GM12878 (cell line): ENCODE measurements around the gene WDR75. TPM values are rescaled to one million over a fixed set of nuclear protein-coding genes. Genes with fewer than 3 reads are reported as not detected.

Source experiments
- ATAC-seq: fragments of 200-7000 bp; cut with Tn5 transposase; 3 replicates; pipeline ENCODE4 v1.9.1; 2020; ENCODE audit warnings: mild to moderate bottlenecking, moderate library complexity
- BruUV-seq: library from RNA; stranded (reverse); fragments of 400-500 nt; replicated peaks from 2 replicates; lab custom pipeline; 2021; lab: Mats Ljungman, UMichigan
- CTCF ChIA-PET: fragments of 300-600 bp; sonication (Branson Sonifier 250); formaldehyde crosslinking; extraction: SDS; loops from one replicate; lab custom pipeline; 2021; ENCODE audit warnings: inconsistent platforms; lab: Yijun Ruan, JAX
- POLR2A ChIA-PET: fragments of 350-600 bp; formaldehyde crosslinking; extraction: SDS; loops from one replicate; lab custom pipeline; 2021; ENCODE audit warnings: inconsistent platforms; lab: Charles Lee
- RAD21 ChIA-PET: fragments of 300-600 bp; sonication (Branson Sonifier 250); formaldehyde crosslinking; loops from one replicate; lab custom pipeline; 2023; ENCODE audit warnings: antibody characterized with exemption; ENCODE audit not compliant: unreplicated experiment; lab: Charles Lee
- SMC1A ChIA-PET: fragments of 300-600 bp; sonication (Branson Sonifier 250); formaldehyde crosslinking; loops from one replicate; lab custom pipeline; 2023; ENCODE audit not compliant: unreplicated experiment, uncharacterized antibody; lab: Charles Lee
- DNase-seq: peaks from one replicate; pipeline ENCODE4 v3.0.0-alpha.2; 2011; ENCODE audit warnings: low read depth, low spot score
- FAIRE-seq: peaks from 3 replicates; lab custom pipeline; 2011; peaks lifted over from hg19 to GRCh38; lab: Jason Lieb, UNC
- H2AFZ ChIP-seq: 2 replicates; pipeline ENCODE4 v1.6.0; 2011; ENCODE audit warnings: low read depth, low read length, control low read depth; ENCODE audit not compliant: control insufficient read depth
- H3K27ac ChIP-seq: 2 replicates; pipeline ENCODE4 v1.5.1; 2011; ENCODE audit warnings: control low read depth; ENCODE audit not compliant: control insufficient read depth, insufficient read depth
- H3K27me3 ChIP-seq, 2 experiments: replicated peaks in 1 of 2; 2 replicates each; pipeline versions ENCODE4 v1.6.0 to v1.6.1; 2011; ENCODE audit warnings: low read length in 1 of 2; ENCODE audit not compliant: control insufficient read depth in 2 of 2, insufficient read depth in 2 of 2
- H3K36me3 ChIP-seq, 2 experiments: 2 replicates each; pipeline ENCODE4 v1.5.1; 2011; ENCODE audit warnings: low read length in 1 of 2; ENCODE audit not compliant: control insufficient read depth in 2 of 2, insufficient read depth in 2 of 2
- H3K4me1 ChIP-seq: 2 replicates; pipeline ENCODE4 v1.6.1; 2011; ENCODE audit warnings: mild to moderate bottlenecking, low read length, moderate library complexity, mixed read lengths; ENCODE audit not compliant: control insufficient read depth, insufficient read depth
- H3K4me2 ChIP-seq: 2 replicates; pipeline ENCODE4 v1.6.0; 2011; ENCODE audit warnings: control low read depth; ENCODE audit not compliant: control insufficient read depth, insufficient read depth
- H3K4me3 ChIP-seq: fragments of 200-600 bp; sonication (generic); 2 replicates; pipeline ENCODE4 v1.5.1; 2016
- H3K79me2 ChIP-seq: 2 replicates; pipeline ENCODE4 v1.6.0; 2011; ENCODE audit warnings: low read length; ENCODE audit not compliant: control insufficient read depth, insufficient read depth
- H3K9ac ChIP-seq: 2 replicates; pipeline ENCODE4 v1.8.0; 2011; ENCODE audit warnings: low read length, control low read depth, mixed read lengths; ENCODE audit not compliant: control insufficient read depth, insufficient read depth
- H3K9me3 ChIP-seq: replicated peaks from 3 replicates; pipeline ENCODE4 v1.5.1; 2011; ENCODE audit warnings: mild to moderate bottlenecking, low read length; ENCODE audit not compliant: control insufficient read depth, insufficient read depth
- H4K20me1 ChIP-seq: 2 replicates; pipeline ENCODE4 v1.6.0; 2011; ENCODE audit not compliant: control insufficient read depth, insufficient read depth
- ASH2L ChIP-seq: fragments of 300-600, 200-600 bp; sonication (generic); IDR thresholded peaks from 2 replicates; pipeline ENCODE4 v1.6.1; 2017; ENCODE audit warnings: low read depth, mild to moderate bottlenecking, borderline replicate concordance
- CEBPB ChIP-seq, 2 experiments: fragments of 150-350 bp in 1 of 2; IDR thresholded peaks; 2 replicates each; pipeline ENCODE4 v1.6.1; 2012 to 2014; ENCODE audit warnings: low read depth in 2 of 2, low read length in 2 of 2, borderline replicate concordance in 1 of 2, inconsistent platforms in 1 of 2
- CREM ChIP-seq: IDR thresholded peaks from 2 replicates; pipeline ENCODE4 v1.6.1; 2014; ENCODE audit warnings: antibody characterized with exemption, low read depth
- MTA2 ChIP-seq: fragments of 450-650 bp; IDR thresholded peaks from 2 replicates; pipeline ENCODE4 v1.6.1; 2016; ENCODE audit warnings: low read depth, mild to moderate bottlenecking, moderate library complexity
- RCOR1 ChIP-seq: conservative IDR thresholded peaks from 2 replicates; pipeline ENCODE4 v1.6.1; 2012; ENCODE audit warnings: low read depth, low read length, improper control_type of control experiment
- SPI1 ChIP-seq: IDR thresholded peaks from 2 replicates; pipeline ENCODE4 v1.6.1; 2011; ENCODE audit warnings: low read depth, mild to moderate bottlenecking, low read length, moderate library complexity, borderline replicate concordance; ENCODE audit not compliant: insufficient read depth
- WGBS: methylation state at CpG from one replicate; pipeline ENCODE4 v1.1.6; 2016; ENCODE audit warnings: low lambda C conversion rate; ENCODE audit not compliant: insufficient replicate concordance, insufficient coverage; ENCODE audit errors: missing lambda C conversion rate; 5-methylcytosine and 5-hydroxymethylcytosine counted together
- in situ Hi-C: fragments of 300-500 bp; cut with MboI; formaldehyde crosslinking; loops from 9 replicates; pipeline ENCODE4 v1.14.3; 2018; ENCODE audit warnings: mixed read lengths
- intact Hi-C: fragments of 100-400 bp; cut with micrococcal nuclease; formaldehyde crosslinking; loops from one replicate; pipeline ENCODE4 v1.14.2; 2022; ENCODE audit not compliant: unreplicated experiment
- polyA plus RNA-seq, 11 experiments: library from polyadenylated mRNA; depleted of rRNA in 4 of 11; unstranded in 6 of 11; stranded (reverse) in 5 of 11; fragments of >200 nt; fragmentation: Nextera tagmentation in 4 of 11; fragmentation: Illumina TruSeq in 1 of 11; extraction: Ambion mirVana in 4 of 11; extraction: Trizol in 1 of 11; gene quantifications; 1 replicate in 1 of 11; 2 replicates in 10 of 11; pipeline versions ENCODE4 v1.2.1 to v1.2.3, GENCODE V29; 2011 to 2016; ENCODE audit warnings: inconsistent platforms in 2 of 11, missing spikeins in 2 of 11, low read depth in 1 of 11
- total RNA-seq, 4 experiments: library from RNA; depleted of rRNA in 3 of 4; stranded (reverse); fragments of >200 nt in 3 of 4; fragmentation: Illumina TruSeq in 1 of 4; extraction: Trizol in 1 of 4; gene quantifications; 2 replicates each; pipeline versions ENCODE4 v1.2.1 to v1.2.3, GENCODE V29; 2013 to 2021
- TF ChIP-seq, protein P1 (sequence below): IDR thresholded peaks from 2 replicates; pipeline ENCODE4 v1.6.1; 2011; ENCODE audit warnings: mild to moderate bottlenecking, low read depth, low read length, moderate library complexity; ENCODE audit not compliant: insufficient replicate concordance

The WDR75 gene
- total and polyA plus RNA-seq, 10 of the 15 experiments (the other 5 are each of a cell fraction or from before 2014, with no cell fraction given) = 53.1 to 98.5 (median 71.5) TPM

- Histone ChIP-seq H3K36me3 (peaks cover 2 to 22% of the 10 kb centered on the region in 2 experiments; a peak in 3 of 4 replicates), H3K4me3 (no peak overlapping the region), H3K27ac (no peak overlapping the region), H3K9me3 (no peaks in the 10 kb centered on the region), H3K9ac (no peak overlapping the region), H3K4me1 (no peaks in the 10 kb centered on the region), H3K4me2 (no peak overlapping the region), H4K20me1 (no peaks in the 10 kb centered on the region), H3K27me3 (no peaks in the 10 kb centered on the region), H2AFZ (no peak overlapping the region), H3K79me2 (no peaks in the 10 kb centered on the region)
- ChIA-PET POLR2A (interaction anchor here (1.3 kb wide), 1 partner anchor 13 kb away, joined by 3 read pairs; the partner anchor contains the start of gene WDR75), CTCF (interaction anchor here (1.4 kb wide), 1 partner anchor 10 kb away, joined by 3 read pairs; no protein-coding TSS in a partner anchor), RAD21 (no interaction called here), SMC1A (interaction anchor here (0.6 to 0.9 kb wide), 3 partner anchors 10 to 190 kb away, joined by 3 read pairs; no protein-coding TSS in a partner anchor)
- TF ChIP-seq CREM = no peak
- WGBS = 95% methylated on average over 2 of the region's 2 CpGs
- no peak for ATAC-seq
- no peak for DNase-seq
- no TSS peak for BruUV-seq
- intact Hi-C loops (no loop called here), in situ Hi-C loops (no loop called here)
- no peak for FAIRE-seq
Observed at GRCh38 chr2:189454009-189454408, 12.7 kb downstream of the WDR75 start.

DNA sequence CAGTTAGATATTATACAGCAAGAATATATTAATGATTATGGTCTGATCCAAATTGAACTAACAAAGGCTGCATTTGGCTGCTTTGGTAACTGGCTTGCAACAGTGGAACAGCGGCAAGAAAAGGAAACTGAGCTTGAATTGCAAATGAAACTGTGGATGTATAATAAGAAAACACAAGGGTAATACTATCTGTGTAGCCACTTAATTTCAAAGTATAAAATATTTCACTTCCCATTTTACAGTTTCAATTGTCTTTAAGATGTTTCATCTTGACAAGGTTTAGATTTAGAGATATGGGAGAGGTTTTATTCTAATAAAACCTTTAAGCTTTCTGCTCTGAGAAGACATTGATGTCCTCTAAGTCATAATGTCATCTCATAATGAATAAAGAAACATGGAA is 23.8 kb downstream of the WDR75 start:
- peak overlapping the region; percentile 12; the same call in 1 of the 2 replicates for H3K4me2 ChIP-seq

More for the DNA sequence above, 23.8 kb downstream of the WDR75 start:
- Histone ChIP-seq H3K4me1 (peaks cover 12% of the 10 kb centered on the region; the same call in 1 of the 2 replicates), H3K9ac (no peak overlapping the region), H3K36me3 (peaks cover 0 to 38% of the 10 kb centered on the region in 2 experiments), H3K27ac (no peak overlapping the region), H3K27me3 (no peaks in the 10 kb centered on the region), H3K9me3 (no peaks in the 10 kb centered on the region), H3K79me2 (no peaks in the 10 kb centered on the region), H2AFZ (no peak overlapping the region), H3K4me3 (no peak overlapping the region), H4K20me1 (no peaks in the 10 kb centered on the region)
- FAIRE-seq = no peak
- peak; percentile 64 for ATAC-seq
- ChIA-PET RAD21 (no interaction called here), CTCF (no interaction called here), SMC1A (interaction anchor here (0.8 to 1.4 kb wide), 6 partner anchors 9 to 164 kb away, joined by 3 to 4 read pairs (median 3); no protein-coding TSS in a partner anchor), POLR2A (interaction anchor here (2.0 kb wide), 1 partner anchor 26 kb away, joined by 4 read pairs; no protein-coding TSS in a partner anchor)
- in situ Hi-C loops (no loop called here), intact Hi-C loops (loop anchor here (2.0 to 5.0 kb wide), 2 partner anchors 14 to 167 kb away; no protein-coding TSS in a partner anchor)
- 59% methylated on average over 1 of the region's 1 CpG for WGBS
- no TSS peak for BruUV-seq
- DNase-seq = no peak
- TF ChIP-seq RCOR1 (no peak), ASH2L (no peak), SPI1 (peak; percentile 60; the same call in 1 of the 2 replicates), CEBPB (IDR thresholded peaks at IDR 0.05; ENCODE audit: borderline replicate concordance in 1 of 2, low read depth in 2 of 2, low read length in 2 of 2) (no peak), MTA2 (peak; percentile 22; the same call in 1 of the 2 replicates)
- TF ChIP-seq, protein P1, sequence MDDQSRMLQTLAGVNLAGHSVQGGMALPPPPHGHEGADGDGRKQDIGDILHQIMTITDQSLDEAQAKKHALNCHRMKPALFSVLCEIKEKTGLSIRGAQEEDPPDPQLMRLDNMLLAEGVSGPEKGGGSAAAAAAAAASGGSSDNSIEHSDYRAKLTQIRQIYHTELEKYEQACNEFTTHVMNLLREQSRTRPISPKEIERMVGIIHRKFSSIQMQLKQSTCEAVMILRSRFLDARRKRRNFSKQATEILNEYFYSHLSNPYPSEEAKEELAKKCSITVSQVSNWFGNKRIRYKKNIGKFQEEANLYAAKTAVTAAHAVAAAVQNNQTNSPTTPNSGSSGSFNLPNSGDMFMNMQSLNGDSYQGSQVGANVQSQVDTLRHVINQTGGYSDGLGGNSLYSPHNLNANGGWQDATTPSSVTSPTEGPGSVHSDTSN = no peak
